Measurements from ENCODE around the gene ERBB4.
A peak's percentile ranks its signal among the peaks of the same experiment; 100 is the strongest.

ERBB4 gene

GRCh38 chr2:211829725-211830124 is 708.9 kb downstream of the ERBB4 start:
- no peak overlapping the region for H3K27ac Mint-ChIP-seq
- no peak overlapping the region for H3K4me3 Mint-ChIP-seq
- no peaks in the 10 kb centered on the region for H3K9me3 Mint-ChIP-seq
- no peaks in the 10 kb centered on the region for H3K36me3 Mint-ChIP-seq
- H3K27me3 Mint-ChIP-seq = no peaks in the 10 kb centered on the region
- H3K4me1 Mint-ChIP-seq = no peaks in the 10 kb centered on the region

- Mint-ChIP-seq H3K4me1 (no peaks in the 10 kb centered on the region), H3K9me3 (no peaks in the 10 kb centered on the region), H3K36me3 (no peaks in the 10 kb centered on the region)
Measured at GRCh38 chr2:211823886-211824479, 714.6 kb downstream of the ERBB4 start.

DNA sequence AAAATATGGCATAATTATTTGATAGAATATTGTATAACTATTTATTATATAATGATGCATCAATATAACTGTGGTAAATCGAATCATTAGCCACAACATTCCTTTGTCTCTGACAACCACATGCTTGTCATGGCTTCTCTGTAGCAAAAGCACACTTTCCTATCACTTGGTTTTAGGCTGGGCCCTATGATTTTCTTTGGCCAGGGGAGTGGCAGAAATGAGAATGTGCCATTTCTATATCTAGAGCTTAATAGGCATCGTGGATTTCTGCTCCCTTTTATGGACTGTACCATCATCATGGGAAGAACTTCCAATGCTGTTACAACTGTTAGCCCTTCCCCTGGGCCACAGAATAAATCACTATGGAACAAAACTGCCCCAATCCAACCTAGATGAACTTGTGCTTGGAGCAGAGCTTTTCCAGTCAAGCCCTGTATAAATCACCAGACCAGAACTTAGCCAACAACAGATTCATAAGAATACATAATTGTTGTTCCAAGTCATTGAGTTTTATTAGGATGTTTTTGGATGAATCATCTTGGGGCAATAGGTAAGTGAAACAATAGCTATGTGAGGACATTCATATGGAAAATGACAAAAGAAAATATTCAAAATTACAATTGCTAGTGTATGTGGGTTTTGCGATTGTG is 715.8 kb downstream of the ERBB4 start:
- Mint-ChIP-seq H3K4me1 (no peaks in the 10 kb centered on the region), H3K27me3 (no peaks in the 10 kb centered on the region), H3K36me3 (no peaks in the 10 kb centered on the region), H3K9me3 (no peaks in the 10 kb centered on the region), H3K4me3 (no peak overlapping the region), H3K27ac (no peak overlapping the region)

More at GRCh38 chr2:211823886-211824479, 714.6 kb downstream of the ERBB4 start:
- no peaks in the 10 kb centered on the region for H3K27me3 Mint-ChIP-seq
- no peak overlapping the region for H3K4me3 Mint-ChIP-seq
- H3K27ac Mint-ChIP-seq = no peak overlapping the region

GRCh38 chr2:211816754-211817153 is 721.8 kb downstream of the ERBB4 start:
- Mint-ChIP-seq H3K36me3 (no peaks in the 10 kb centered on the region), H3K4me1 (no peaks in the 10 kb centered on the region), H3K27me3 (no peaks in the 10 kb centered on the region), H3K27ac (peak overlapping the region; percentile 14), H3K9me3 (no peaks in the 10 kb centered on the region), H3K4me3 (no peak overlapping the region)

- Mint-ChIP-seq H3K27ac (no peak overlapping the region), H3K9me3 (no peaks in the 10 kb centered on the region), H3K4me1 (no peaks in the 10 kb centered on the region), H3K4me3 (no peak overlapping the region), H3K27me3 (no peaks in the 10 kb centered on the region), H3K36me3 (no peaks in the 10 kb centered on the region)
Measured at GRCh38 chr2:211812587-211812986, 726.0 kb downstream of the ERBB4 start.

- Mint-ChIP-seq H3K27ac (no peak overlapping the region), H3K4me3 (no peak overlapping the region), H3K4me1 (no peaks in the 10 kb centered on the region), H3K36me3 (no peaks in the 10 kb centered on the region), H3K27me3 (no peaks in the 10 kb centered on the region), H3K9me3 (peaks cover 9% of the 10 kb centered on the region)
Measured at GRCh38 chr2:211802666-211803065, 735.9 kb downstream of the ERBB4 start.

- no peaks in the 10 kb centered on the region for H3K27me3 Mint-ChIP-seq
- no peaks in the 10 kb centered on the region for H3K4me1 Mint-ChIP-seq
- H3K4me3 Mint-ChIP-seq = no peak overlapping the region
- no peaks in the 10 kb centered on the region for H3K9me3 Mint-ChIP-seq
- no peaks in the 10 kb centered on the region for H3K36me3 Mint-ChIP-seq
- no peak overlapping the region for H3K27ac Mint-ChIP-seq
Measured at GRCh38 chr2:211800001-211800400, 738.6 kb downstream of the ERBB4 start.

- Mint-ChIP-seq H3K4me3 (no peak overlapping the region), H3K27me3 (no peaks in the 10 kb centered on the region), H3K27ac (no peak overlapping the region), H3K4me1 (no peaks in the 10 kb centered on the region), H3K36me3 (no peaks in the 10 kb centered on the region), H3K9me3 (no peaks in the 10 kb centered on the region)
Measured at GRCh38 chr2:211798868-211799267, 739.7 kb downstream of the ERBB4 start.

DNA sequence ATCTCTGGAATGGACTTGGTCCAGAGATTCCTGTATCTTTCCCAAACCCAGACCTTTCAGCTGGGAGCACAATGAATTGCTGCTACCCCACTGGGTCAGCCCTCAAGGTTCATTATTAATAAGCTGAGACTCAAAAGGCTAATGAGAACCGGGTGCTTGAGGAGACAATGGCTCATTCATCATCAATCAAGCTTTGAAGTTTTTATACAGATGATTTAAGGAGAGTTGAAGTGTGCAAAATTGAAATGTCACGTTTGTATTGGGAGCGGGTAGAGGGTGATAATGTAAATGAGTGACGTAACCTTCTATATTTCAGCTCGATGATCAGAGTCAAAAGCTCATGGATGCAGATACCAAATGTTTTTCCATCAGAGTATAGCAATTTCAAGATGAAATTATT is 744.9 kb downstream of the ERBB4 start:
- Mint-ChIP-seq H3K4me3 (no peak overlapping the region), H3K36me3 (no peaks in the 10 kb centered on the region), H3K4me1 (no peaks in the 10 kb centered on the region), H3K27me3 (no peaks in the 10 kb centered on the region), H3K27ac (no peak overlapping the region), H3K9me3 (no peaks in the 10 kb centered on the region)

- no peaks in the 10 kb centered on the region for H3K4me1 Mint-ChIP-seq
- H3K36me3 Mint-ChIP-seq = no peaks in the 10 kb centered on the region
- H3K9me3 Mint-ChIP-seq = no peaks in the 10 kb centered on the region
- no peak overlapping the region for H3K27ac Mint-ChIP-seq
- no peaks in the 10 kb centered on the region for H3K27me3 Mint-ChIP-seq
- H3K4me3 Mint-ChIP-seq = no peak overlapping the region
Measured at GRCh38 chr2:211789982-211790381, 748.6 kb downstream of the ERBB4 start.

GRCh38 chr2:211766689-211767088 is 771.9 kb downstream of the ERBB4 start:
- H3K27me3 Mint-ChIP-seq = no peaks in the 10 kb centered on the region
- no peak overlapping the region for H3K27ac Mint-ChIP-seq
- no peaks in the 10 kb centered on the region for H3K36me3 Mint-ChIP-seq
- no peak overlapping the region for H3K4me3 Mint-ChIP-seq
- no peaks in the 10 kb centered on the region for H3K4me1 Mint-ChIP-seq
- no peaks in the 10 kb centered on the region for H3K9me3 Mint-ChIP-seq

DNA sequence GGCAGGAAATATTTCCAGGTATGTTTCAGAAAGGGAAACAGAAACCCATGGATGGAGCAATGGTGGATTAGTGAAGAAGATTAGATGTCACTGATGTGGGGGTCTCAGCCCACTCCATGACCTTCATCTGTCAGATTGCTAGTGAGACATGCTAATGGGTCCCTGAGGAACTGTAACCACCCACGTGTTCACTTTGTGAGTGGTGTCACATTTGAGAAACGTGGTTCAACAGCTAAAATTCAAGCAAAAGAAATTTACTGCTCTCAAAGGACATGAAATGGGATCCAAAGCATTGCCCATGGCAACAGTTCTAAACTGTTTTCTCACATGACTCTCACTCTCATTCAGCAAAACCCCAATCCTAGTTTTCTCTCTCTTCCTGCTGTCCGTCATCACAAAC is 776.1 kb downstream of the ERBB4 start:
- Mint-ChIP-seq H3K27me3 (no peaks in the 10 kb centered on the region), H3K27ac (no peak overlapping the region), H3K4me1 (no peaks in the 10 kb centered on the region), H3K4me3 (no peak overlapping the region), H3K9me3 (no peaks in the 10 kb centered on the region), H3K36me3 (no peaks in the 10 kb centered on the region)

DNA sequence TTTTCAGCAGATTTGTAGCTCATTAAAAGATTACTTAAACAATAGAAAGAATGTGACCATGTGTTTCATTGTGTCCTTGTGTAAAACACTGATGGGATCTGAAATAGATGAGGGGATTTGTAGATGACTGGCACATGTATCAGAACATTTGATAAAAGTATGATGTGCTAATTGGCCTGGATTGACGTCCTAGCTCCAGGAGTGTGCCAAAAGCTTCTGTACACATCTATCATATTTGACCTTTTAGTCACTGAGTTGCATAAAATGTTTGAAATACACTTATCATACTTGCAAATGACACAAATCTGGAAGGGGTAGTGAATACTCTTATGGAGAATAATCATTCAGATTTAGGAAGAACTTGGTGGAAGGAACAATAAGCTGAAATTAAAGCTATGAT is 778.5 kb downstream of the ERBB4 start:
- no peak overlapping the region for H3K27ac Mint-ChIP-seq
- no peaks in the 10 kb centered on the region for H3K27me3 Mint-ChIP-seq
- H3K4me1 Mint-ChIP-seq = no peaks in the 10 kb centered on the region
- no peaks in the 10 kb centered on the region for H3K36me3 Mint-ChIP-seq
- H3K9me3 Mint-ChIP-seq = no peaks in the 10 kb centered on the region
- H3K4me3 Mint-ChIP-seq = no peak overlapping the region

- Mint-ChIP-seq H3K9me3 (no peaks in the 10 kb centered on the region), H3K27ac (no peak overlapping the region), H3K27me3 (no peaks in the 10 kb centered on the region)
Measured at GRCh38 chr2:211756266-211756665, 782.3 kb downstream of the ERBB4 start.

GRCh38 chr2:211755187-211755586 is 783.4 kb downstream of the ERBB4 start:
- Mint-ChIP-seq H3K27me3 (no peaks in the 10 kb centered on the region), H3K27ac (no peak overlapping the region), H3K9me3 (no peaks in the 10 kb centered on the region), H3K4me3 (no peak overlapping the region), H3K4me1 (no peaks in the 10 kb centered on the region), H3K36me3 (no peaks in the 10 kb centered on the region)

More at GRCh38 chr2:211756266-211756665, 782.3 kb downstream of the ERBB4 start:
- Mint-ChIP-seq H3K36me3 (no peaks in the 10 kb centered on the region), H3K4me1 (no peaks in the 10 kb centered on the region), H3K4me3 (no peak overlapping the region)

DNA sequence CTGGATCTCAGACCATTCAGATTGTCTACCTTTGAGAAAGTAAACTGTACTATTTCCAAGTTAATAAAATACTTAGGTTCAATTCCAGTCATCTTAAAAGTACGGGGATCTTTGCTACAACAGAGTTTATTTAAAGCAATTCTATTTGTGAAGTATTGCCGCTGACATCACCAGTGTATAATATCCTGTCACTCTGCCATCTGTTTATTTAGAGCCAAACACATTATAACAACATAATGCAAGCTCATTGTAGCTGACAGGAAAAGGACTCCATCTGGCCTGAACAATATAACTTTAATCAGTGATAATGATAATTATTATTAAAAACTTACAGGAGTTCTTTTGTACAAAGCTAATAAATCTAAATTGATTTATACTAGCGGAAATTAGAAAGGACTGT is 786.8 kb downstream of the ERBB4 start:
- Mint-ChIP-seq H3K27ac (no peak overlapping the region), H3K4me3 (no peak overlapping the region), H3K36me3 (no peaks in the 10 kb centered on the region), H3K4me1 (no peaks in the 10 kb centered on the region), H3K27me3 (no peaks in the 10 kb centered on the region), H3K9me3 (no peaks in the 10 kb centered on the region)

DNA sequence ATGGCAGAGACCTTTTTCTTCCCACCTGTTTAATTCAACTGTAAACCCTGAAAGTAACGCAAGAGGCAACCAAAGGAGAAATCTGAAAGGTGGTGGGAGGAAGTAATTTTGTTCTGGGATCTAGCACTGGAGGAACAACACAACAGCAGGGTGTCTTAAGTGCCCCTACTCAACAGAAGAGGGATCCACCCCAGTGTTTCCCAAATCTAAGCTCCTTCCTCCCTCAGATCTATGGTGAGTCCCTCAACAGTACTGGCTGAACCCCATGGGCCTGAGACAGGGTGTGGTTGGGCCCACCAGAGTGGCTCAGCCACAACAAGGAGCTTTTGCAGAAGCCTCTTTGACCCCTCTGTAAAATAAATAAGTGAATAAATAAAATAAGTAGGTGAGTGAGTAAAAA is 790.3 kb downstream of the ERBB4 start:
- H3K9me3 Mint-ChIP-seq = no peaks in the 10 kb centered on the region
- no peaks in the 10 kb centered on the region for H3K4me1 Mint-ChIP-seq
- H3K27ac Mint-ChIP-seq = no peak overlapping the region
- no peaks in the 10 kb centered on the region for H3K36me3 Mint-ChIP-seq
- H3K4me3 Mint-ChIP-seq = no peak overlapping the region
- H3K27me3 Mint-ChIP-seq = no peaks in the 10 kb centered on the region
